ENCODE data around the gene PLA2G4E.
A peak's percentile ranks its signal among the peaks of the same experiment; 100 is the strongest.

PLA2G4E gene, protein sequence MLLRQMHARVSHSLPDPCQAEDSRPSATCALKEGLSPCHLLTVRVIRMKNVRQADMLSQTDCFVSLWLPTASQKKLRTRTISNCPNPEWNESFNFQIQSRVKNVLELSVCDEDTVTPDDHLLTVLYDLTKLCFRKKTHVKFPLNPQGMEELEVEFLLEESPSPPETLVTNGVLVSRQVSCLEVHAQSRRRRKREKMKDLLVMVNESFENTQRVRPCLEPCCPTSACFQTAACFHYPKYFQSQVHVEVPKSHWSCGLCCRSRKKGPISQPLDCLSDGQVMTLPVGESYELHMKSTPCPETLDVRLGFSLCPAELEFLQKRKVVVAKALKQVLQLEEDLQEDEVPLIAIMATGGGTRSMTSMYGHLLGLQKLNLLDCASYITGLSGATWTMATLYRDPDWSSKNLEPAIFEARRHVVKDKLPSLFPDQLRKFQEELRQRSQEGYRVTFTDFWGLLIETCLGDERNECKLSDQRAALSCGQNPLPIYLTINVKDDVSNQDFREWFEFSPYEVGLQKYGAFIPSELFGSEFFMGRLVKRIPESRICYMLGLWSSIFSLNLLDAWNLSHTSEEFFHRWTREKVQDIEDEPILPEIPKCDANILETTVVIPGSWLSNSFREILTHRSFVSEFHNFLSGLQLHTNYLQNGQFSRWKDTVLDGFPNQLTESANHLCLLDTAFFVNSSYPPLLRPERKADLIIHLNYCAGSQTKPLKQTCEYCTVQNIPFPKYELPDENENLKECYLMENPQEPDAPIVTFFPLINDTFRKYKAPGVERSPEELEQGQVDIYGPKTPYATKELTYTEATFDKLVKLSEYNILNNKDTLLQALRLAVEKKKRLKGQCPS

DNA sequence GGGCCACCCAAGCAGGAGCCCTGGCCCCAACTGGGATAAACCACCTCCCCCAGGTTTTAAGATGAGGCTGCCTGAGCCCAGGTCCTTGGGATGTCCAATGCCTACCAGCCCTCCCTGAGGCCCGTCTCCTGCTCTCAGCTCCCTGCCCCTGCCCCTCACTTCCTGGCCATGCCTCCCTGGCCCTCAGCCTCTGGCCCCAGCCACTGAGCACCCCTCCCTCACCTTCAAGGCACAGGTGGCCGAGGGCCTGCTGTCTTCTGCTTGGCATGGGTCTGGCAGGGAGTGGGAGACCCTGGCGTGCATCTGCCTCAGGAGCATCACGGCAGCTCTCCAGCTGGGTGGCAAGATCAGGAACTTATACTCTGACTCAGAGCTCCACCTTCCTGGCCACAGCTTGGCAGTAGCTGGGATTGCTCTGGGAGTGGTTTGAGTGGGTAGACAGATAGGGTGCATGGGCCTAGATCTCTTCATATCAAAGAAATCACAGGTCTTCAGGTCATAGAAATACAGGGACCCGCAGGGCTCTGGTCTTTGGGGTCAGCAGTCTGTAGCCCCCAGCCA is at the start of gene PLA2G4E:
Gene PLA2G4E, minus strand, starts transcription at position 330 of the 561 bp plus-strand sequence. Its CDS starts 12 bp downstream, at position 318.
- DNase-seq = no peak

DNA sequence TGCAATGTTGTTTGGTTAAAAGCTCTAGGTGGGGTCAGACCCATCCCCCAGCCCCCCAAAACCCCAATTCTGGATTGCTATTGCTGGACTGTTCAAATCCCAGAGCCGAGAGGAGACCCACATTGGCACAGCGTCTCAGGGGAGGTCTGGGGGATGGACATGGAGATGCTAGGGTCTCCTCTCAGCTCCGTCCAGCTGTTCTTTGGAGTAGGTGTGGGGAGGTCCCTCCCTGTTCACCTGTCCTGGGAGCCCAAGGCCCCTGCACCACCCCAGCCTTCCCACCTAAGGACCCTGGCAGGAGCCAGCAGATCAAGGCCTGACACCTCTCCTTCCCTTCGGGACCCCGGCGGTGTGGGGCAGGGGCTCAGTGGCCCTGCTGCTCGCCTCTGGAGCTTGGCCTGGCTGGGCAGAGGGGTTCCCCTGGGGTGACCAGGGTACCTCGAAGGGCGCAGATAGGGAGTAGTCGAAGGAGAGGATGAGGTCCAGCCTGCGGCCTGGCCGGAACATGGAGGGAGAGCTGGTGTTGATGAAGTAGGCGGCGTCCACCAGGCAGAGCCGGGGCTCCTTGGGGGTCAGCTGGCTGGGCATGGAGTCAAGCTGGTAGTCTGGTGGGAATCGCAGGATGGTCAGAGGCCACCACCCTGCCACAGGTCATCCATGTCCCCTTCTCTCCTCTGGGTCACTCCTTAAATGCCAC is 49.6 kb upstream of the PLA2G4E start:
- DNase-seq = no peak

DNA sequence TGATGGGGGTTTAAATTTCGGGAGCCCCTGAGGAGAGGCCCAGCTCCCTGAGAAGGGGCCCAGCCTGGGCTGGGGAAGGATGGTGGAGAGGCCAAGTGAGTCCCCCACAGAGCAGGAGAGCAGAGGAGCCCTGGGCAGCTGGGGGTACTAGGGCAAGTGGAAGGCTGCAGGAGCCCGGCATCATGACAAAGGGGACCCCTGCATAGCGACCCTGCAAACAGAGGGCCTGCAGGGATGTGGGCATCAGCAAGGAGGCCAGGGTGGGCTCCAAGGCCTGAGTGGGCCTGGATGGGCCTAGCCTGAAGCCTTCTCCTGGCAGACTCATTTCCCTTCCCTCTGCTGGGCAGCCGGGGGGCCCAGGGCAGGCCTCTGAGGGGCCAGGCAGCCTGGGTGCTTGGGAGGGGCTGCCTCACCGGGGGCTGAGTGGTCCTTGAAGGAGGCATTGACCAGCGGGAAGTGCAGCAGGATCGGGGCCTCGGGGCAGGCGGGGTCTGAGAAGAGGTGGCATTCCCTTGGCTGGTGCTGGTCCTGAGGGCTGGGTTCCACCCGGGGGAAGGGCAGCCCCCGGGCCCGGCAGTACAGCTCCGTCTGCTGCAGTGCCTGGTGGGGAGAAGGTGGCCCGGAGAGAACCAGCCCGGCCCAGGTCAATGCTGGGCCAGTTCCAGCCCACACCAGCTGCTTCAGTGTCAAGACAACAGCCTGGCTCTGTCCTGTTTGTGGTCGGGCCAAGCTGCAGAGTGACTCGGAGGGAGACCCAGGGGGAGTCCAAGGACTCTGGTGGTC is 48.8 kb upstream of the PLA2G4E start:
- DNase-seq = no peak

DNA sequence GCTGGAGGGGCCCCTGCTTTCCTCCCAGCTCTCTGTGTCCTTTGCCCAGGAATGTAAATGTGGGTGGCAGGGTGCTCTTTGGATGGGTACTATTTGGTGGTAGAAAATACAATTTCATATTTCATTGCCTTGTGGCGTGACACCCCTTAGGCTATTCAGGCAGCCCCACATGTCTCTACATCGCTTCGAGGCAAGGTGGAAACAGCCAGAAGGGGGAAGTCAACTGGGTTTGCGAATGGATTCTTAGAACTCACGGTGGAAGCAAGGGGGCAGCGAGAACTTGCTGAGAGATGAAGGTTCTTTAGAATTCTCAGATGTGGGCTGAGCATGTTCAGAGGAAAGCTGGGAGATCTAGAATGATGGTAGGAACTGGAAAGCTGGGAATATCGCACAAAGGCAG is 48.2 kb upstream of the PLA2G4E start:
- no peak for DNase-seq

DNA sequence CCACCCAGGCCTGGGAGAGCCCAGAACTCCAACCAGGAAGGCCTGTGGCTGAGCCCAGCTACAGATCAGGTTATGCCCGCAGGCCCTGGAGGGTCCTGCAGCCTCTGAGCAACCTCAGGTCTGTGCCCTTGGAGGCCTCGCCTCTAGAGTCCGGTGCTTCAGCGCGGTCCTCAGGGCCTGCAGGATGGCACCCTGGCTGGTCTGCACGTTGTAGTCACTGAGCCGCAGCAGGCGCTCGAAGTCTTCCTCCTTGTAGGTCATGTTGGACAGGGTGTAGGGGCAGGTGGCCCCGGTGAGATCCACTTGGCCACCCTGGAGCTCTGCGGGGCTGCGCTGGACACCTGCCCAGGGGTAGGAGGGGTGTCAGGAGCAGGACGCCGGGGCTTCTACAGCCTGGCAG is 47.8 kb upstream of the PLA2G4E start:
- no peak for DNase-seq

DNA sequence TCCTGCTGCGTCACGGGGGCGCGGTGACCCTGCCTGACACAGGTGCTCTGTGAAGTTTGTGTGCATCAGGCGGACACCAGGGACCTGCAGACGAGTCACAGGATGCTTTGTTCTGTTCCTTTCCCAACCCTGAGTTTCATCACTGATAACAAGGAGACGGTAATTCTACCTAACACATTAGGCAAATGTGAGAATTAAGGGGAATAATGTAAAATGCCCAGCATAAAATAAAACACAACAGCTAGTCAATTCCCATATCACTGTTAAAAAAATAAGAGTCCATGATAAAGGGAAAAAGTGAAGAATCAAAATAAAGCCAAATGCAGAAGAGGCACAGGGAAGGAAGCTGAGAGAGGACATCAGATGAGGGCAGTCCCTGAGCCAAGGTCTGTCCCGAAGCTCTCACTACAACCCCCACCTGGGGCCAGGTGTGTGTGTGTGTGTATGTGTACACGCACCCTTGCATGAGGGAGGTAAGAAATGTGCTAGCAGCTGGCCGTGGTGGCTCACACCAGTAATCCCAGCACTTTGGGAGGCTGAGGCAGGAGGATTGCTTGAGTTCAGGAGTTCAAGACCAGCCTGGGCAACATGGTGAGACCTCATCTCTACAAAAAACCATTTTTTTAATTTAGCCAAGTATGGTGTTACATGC is 46.0 kb upstream of the PLA2G4E start:
- DNase-seq = no peak

DNA sequence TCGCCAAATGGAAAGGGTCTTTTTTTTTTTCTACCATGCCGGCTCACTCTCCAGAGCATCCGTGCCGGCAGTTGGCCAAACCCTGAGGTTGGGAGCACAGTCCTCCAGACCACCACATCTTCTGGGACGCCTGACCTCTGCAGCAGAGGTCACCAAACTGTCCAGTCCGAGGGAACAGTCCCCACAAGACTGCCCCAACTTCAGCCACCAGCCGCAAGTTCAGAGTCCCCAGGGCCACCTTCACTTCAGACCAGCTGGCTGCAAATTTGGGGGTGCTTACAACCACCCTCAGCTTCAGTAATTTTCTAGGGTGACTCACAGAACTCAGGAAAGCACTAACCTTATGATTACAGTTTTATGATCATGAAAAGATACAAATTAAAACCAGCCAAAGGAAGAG is 44.6 kb upstream of the PLA2G4E start:
- no peak for DNase-seq

DNA sequence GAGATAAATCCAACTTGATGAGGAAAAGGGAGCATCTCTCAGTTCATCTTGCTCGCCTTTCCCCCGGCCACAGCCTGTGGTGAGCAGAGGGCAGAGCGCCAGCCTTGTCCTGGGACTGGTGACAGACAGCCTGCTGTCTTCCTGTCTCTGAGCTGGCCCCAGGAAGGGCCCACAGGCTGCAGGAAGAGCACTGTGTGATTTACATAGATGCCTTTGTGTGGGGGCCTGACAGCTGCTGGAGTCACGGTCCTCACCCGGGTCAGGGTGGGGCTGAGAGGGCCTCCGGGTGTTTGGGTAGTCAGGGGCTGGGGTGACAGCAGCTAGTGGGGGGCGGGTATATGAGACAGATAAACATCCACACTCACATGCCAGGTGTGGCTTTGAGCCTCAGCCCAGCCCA is 44.2 kb upstream of the PLA2G4E start:
- peak; percentile 67 for DNase-seq

DNA sequence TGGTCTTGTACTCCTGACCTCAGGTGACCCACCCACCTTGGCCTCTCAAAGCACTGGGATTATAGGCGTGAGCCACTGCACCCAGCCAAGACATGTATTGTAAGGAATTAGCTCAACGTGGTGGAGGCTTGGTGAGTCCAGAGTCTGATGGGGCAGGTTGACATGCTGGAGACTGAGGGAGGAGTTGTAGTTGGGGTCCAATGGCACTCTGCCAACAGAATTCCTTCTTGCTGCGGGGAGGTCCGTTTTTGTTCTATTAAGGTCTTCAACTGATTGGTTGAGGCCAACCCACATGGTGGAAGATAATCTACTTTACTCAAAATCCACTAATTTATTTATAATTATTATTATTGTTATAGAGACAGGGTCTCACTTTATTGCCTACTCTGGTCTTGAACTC is 43.4 kb upstream of the PLA2G4E start:
- no peak for DNase-seq

DNA sequence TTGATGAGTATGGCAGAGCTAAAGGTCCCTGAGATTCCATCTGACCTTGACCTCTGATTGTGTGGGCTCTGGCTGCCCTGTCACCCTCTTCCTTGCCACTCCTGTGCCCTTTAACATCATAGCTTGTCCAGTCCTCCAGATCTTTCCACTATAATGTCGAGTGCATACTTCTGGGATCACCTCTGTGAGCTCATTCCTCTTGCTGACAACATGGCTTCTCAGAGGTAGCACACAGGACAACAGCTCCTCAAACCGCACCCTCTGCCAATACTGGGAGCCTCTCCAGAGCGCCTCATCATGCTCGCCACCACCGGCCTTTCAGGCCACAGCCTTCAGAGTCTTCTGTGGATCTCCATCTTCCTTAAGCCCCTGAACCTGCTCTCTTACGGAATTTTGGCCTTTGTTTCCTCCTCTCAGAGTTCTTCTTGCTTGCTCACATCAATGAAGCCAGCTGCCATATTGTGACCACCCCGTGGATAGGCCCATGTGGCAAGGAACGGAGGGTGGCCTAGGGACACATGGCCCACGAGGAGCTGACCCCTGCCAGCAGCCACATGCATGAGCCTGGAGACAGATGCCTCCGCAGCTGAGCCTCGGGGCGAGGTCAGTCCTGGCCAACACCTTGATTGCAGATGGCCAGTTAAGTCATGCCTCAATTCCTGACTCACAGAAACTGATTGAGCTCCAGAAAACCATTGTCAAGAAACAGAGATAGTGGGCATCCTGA is 42.4 kb upstream of the PLA2G4E start:
- DNase-seq = no peak

DNA sequence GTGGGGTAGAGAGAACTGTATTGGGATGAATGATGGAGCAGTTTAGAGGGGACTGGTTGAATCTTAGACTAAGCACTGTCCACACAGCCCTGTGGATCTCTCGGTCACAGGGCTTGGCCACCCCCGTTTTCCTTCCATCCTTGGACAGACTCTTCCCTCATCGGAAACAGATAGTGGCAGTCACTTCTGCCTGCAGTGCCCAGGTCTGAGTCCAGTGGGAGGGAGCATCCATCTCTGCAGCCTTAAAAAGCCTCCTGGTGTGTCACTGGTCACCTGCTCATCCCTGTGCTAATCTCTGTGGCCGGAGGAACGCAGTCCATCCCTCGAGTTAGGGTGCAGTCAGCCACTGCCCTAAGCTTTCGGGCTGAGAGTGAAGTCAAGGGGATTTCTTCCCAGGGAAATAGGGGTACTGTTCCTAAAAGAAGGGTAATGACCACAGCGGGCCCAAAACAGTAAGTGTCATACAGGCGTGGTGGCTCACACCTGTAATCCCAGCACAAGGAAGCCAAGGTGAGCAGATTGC is 41.5 kb upstream of the PLA2G4E start:
- no peak for DNase-seq

DNA sequence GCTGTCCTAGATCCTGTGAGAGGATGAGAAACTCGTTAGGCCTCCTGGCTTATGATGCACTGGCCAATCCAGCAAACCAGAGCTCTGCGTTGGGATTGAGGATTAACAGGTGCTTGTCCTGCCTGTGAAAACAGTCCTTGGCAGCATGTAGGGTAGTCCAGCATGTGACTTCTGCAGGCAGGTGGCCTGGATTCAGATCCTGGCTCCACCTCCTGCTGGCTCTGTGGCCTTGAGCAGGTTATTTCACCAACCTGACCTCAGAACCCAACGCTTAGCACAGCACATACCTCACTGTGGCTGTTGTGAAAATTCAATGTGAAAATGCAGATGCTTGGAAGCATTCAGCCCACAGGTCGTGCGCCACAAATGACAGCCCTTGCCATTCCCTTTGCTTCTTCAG is 40.0 kb upstream of the PLA2G4E start:
- DNase-seq = no peak

DNA sequence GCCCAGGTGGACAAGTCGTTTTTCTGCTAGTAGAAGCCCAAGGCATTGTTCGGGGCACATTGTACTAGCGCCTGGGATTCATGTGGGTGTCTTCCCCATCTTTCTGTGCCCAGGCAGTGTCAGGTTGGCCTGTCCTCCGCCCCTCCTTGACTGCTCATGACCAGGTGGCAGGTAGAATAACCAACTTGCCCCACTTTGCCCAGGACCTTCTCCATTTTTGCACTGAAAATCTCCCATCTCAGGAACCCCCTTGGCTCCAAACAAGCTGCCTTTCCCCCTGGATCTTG is 39.6 kb upstream of the PLA2G4E start:
- DNase-seq = no peak

DNA sequence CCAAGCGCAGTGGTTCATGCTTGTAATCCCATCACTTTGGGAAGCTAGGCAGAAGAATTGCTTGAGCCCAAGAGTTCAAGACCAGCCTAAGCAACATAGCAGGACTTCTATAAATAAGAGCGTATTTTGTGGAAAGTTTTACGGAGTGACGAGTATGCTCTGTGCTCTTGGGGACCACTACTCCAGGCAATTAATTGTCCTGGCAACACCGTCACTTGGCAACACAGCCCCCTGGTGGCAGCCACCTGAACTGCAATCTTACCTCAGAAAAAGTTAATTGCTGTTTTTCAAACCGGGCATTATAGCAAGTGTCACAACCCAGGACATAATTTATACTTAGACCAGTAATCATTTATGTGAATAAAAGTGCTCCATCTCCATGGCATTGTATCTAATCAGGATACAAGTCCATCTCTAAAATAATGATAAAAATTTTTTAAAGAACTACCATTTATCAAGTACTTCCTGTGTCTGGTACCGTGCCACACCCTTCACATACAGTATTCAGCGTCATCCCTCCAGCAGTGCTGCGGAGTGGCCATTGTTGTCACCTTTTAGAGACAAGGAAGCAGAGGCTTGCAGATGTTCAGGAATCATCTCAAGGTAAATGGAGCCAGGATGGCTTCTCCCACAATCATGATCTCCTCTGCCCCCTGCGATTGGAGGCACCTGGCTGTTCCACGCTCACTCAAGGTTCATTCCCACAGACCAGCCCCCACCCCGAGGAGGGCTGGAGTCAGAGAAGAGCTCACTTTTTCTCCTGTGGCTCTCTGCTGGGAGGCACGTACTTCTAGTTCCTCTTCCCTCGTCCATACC is 39.0 kb upstream of the PLA2G4E start:
- DNase-seq = no peak

DNA sequence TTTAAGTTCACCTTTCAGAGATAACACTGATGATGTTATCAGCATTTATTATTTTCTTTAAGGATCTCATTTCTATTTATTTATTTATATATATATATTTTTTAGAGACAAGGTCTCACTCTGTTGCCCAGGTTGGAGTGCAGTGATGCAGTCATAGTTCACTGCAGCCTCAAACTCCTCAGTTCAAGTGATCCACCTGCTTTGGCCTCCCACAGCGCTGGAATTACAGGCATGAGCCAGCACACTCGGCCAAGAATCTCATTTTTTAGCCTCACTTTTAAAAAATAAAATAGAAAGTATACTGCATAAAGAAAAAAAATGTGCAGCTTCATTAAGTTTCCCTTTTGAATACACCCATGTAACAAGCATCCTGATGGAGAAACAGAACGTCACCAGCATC is 37.9 kb upstream of the PLA2G4E start:
- no peak for DNase-seq

DNA sequence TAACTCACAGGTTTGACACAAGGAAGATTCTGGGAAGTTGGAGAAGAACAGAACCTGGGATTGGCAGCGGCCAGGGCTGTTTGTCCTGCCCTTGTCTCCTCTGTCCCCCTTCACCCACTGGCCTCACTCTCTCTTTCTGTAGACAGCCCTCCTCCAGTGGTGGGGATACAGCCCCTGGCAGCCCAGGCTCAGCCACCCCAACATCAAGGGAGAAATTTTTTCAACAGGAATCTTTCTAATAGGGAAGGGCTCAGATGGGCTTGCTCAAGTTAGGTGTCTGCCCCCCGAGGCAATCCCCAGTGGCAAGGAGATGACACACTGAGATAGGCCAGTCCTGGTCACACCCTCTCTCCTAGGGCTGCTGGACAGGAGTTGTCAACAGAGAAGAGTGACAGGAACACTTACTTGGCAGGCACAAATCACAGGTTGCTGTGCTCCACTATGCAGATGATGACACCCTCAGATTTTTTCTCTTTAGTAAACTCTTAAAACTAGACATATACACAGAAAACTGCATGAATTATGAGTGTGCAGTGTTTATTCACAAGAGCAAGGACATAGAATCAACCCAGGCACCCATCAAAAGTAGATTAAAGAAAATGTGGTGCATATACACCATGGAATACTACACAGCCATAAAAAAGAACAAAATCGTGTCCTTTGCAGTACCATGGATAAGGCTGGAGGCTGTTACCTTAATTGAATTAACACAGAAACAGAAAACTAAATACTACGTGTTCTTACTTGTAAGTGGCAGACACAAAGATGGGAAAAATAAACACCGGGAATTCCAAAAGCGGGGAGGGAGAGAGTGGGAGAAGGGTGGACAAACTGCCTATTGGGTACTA is 37.2 kb upstream of the PLA2G4E start:
- DNase-seq = no peak

DNA sequence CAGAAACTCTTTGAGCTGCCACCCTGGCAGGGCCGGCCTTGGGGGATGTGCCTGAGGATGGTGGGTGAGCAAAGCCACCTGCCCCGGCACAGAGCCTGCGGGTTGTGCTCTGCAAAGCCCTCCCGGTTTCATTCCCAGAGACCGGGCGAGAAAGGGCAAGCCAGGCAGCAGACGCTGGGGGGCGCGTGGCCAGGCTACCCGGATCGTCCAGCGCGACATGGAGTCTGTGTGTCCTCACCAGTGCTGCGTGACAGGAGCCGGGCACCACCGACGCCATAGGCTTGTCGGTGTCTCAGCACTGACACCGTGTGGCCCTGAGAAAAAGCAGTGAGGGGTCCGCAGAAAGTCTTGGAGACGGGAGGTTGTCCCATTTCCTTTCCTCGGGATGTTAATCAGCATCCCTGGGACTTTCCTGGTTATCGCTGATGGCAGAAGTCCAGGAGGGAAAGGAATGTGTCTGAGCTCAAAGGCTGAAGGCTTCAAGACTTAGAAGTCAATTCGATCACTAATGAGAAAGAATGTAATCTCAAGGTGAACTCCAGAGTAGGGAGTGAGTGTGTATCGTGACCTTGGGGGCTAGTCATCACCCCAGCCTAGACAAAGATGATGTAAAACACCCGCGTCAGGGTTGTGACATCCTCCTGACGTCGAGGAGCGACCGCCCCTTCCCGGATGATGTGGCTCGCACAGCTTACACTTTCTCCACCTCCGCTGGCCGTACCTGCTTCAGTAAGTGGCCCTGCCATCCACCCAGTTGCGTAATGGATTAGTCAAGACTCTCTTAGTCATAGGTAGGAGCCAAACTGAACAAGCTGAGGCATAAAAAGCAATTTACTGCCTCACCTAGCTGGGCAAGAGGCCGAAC is 36.3 kb upstream of the PLA2G4E start:
- DNase-seq = peak; percentile 79

DNA sequence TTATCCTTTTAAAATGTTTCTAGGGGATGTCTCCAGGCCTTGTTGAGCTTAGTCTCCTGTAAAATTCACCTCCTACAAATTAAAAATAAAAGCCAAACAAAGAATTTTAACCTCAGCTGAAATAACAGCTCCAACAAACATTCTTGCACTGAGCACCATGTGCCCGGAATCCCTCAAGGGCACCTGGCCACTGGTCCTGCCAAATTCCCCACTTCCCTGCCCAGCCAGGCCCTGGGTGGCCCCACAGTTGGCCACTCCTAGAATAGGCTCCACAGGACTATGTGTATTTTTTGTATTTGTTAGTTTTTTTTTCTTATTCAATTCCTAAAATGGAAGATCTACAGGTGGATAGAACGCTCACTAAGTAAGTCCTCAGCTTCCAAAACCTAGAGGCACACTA is 33.1 kb upstream of the PLA2G4E start:
- no peak for DNase-seq
